Hepatocyte (in vitro differentiated cells): ENCODE measurements around the gene SHH. TPM values are rescaled to one million over a fixed set of nuclear protein-coding genes. Genes with fewer than 3 reads are reported as not detected.

Experiments
- DNase-seq: peaks from one replicate; pipeline ENCODE4 v3.0.0-alpha.2; 2016; ENCODE audit warnings: low spot score
- H2AFZ ChIP-seq: fragments of 200-600 bp; sonication (generic); 2 replicates; pipeline ENCODE4 v1.6.0; 2016; ENCODE audit warnings: antibody characterized with exemption, mild to moderate bottlenecking
- H3K27ac ChIP-seq: fragments of 200-600 bp; sonication (generic); 2 replicates; pipeline ENCODE4 v1.5.1; 2016; ENCODE audit warnings: mild to moderate bottlenecking
- H3K27me3 ChIP-seq: fragments of 200-600 bp; sonication (generic); 2 replicates; pipeline ENCODE4 v1.6.1; 2016
- H3K36me3 ChIP-seq: fragments of 200-600 bp; sonication (generic); replicated peaks from 2 replicates; pipeline ENCODE4 v1.5.1; 2016; ENCODE audit warnings: low read depth; ENCODE audit not compliant: insufficient read depth
- H3K4me1 ChIP-seq: fragments of 200-600 bp; sonication (generic); 2 replicates; pipeline ENCODE4 v1.5.1; 2016; ENCODE audit warnings: mild to moderate bottlenecking, moderate library complexity; ENCODE audit not compliant: insufficient read depth
- H3K4me2 ChIP-seq: fragments of 200-600 bp; sonication (generic); 2 replicates; pipeline ENCODE4 v1.6.0; 2016
- H3K4me3 ChIP-seq: fragments of 200-600 bp; sonication (generic); 2 replicates; pipeline ENCODE4 v1.5.1; 2016; ENCODE audit warnings: mild to moderate bottlenecking
- H3K79me2 ChIP-seq: fragments of 200-600 bp; sonication (generic); 2 replicates; pipeline ENCODE4 v1.6.0; 2017; ENCODE audit warnings: mild to moderate bottlenecking
- H3K9me2 ChIP-seq: fragments of 200-600 bp; sonication (generic); replicated peaks from 2 replicates; pipeline ENCODE4 v1.6.0; 2017; ENCODE audit warnings: mild to moderate bottlenecking; ENCODE audit not compliant: insufficient read depth
- H3K9me3 ChIP-seq: fragments of 200-600 bp; sonication (generic); 2 replicates; pipeline ENCODE4 v1.5.1; 2016; ENCODE audit warnings: low read depth, mild to moderate bottlenecking
- H4K20me1 ChIP-seq: fragments of 200-600 bp; sonication (generic); 2 replicates; pipeline ENCODE4 v1.6.0; 2016; ENCODE audit warnings: mild to moderate bottlenecking; ENCODE audit not compliant: insufficient read depth, poor library complexity, severe bottlenecking
- EZH2 ChIP-seq: fragments of 200-600 bp; sonication (generic); IDR thresholded peaks from 2 replicates; pipeline ENCODE4 v1.6.1; 2016; ENCODE audit warnings: antibody characterized with exemption, mild to moderate bottlenecking, borderline replicate concordance
- EZH2phosphoT487 ChIP-seq: fragments of 200-600 bp; sonication (generic); IDR thresholded peaks from one replicate; pipeline ENCODE4 v1.6.1; 2018; ENCODE audit warnings: antibody characterized with exemption, mild to moderate bottlenecking, low read depth, moderate library complexity; ENCODE audit not compliant: unreplicated experiment, severe bottlenecking
- WGBS: methylation state at CpG from one replicate; pipeline ENCODE4 v1.1.6; 2016; ENCODE audit warnings: low lambda C conversion rate; ENCODE audit errors: missing lambda C conversion rate; 5-methylcytosine and 5-hydroxymethylcytosine counted together
- polyA plus RNA-seq: library from polyadenylated mRNA; unstranded; fragments of >200 nt; fragmentation: Nextera tagmentation; extraction: Ambion mirVana; gene quantifications from 2 replicates; pipeline ENCODE4 v1.2.1, GENCODE V29; 2016
- total RNA-seq: library from RNA; depleted of rRNA; stranded (reverse); fragments of >200 nt; gene quantifications from 2 replicates; pipeline ENCODE4 v1.2.3, GENCODE V29; 2014
- TF ChIP-seq, protein P1 (sequence below): fragments of 200-600 bp; sonication (generic); IDR thresholded peaks from 2 replicates; pipeline ENCODE4 v1.5.1; 2016; ENCODE audit warnings: antibody characterized with exemption, mild to moderate bottlenecking; ENCODE audit not compliant: poor library complexity

Gene SHH
- total and polyA plus RNA-seq, 2 experiments from 2014 or later = 12.1 to 21.2 TPM

DNA sequence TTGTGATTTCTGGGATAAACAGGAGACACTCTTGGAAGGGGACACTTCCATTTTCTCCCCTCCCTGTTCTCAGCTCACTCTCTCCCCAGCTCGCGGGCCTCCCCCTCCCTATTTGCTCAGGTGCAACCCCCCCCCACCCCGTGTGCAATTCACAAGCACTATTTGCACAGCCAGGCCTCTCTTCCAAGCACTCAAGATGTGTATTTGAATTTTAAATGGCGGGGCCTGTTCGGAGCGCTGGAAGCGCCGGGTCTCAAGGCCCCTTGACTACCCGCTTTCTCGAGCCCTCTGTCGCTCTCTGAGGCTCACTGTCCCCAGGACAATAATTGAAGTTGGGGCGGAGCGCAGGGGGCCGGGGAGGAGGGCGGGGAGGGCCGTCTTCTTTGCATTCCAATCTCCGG is 7.8 kb downstream of the SHH start:
- 7% methylated on average over 17 of the region's 17 CpGs for WGBS
- Histone ChIP-seq H3K4me3 (no peak overlapping the region), H3K4me2 (peak overlapping the region; percentile 95), H3K27ac (peak overlapping the region; percentile 48), H3K9me2 (no peaks in the 10 kb centered on the region), H3K27me3 (peaks cover 55% of the 10 kb centered on the region), H3K4me1 (peaks cover 36% of the 10 kb centered on the region), H4K20me1 (no peaks in the 10 kb centered on the region), H3K79me2 (no peaks in the 10 kb centered on the region), H3K36me3 (no peaks in the 10 kb centered on the region), H2AFZ (peak overlapping the region; percentile 55), H3K9me3 (no peaks in the 10 kb centered on the region)
- TF ChIP-seq EZH2phosphoT487 (no peak), EZH2 (no peak)
- TF ChIP-seq, protein P1, sequence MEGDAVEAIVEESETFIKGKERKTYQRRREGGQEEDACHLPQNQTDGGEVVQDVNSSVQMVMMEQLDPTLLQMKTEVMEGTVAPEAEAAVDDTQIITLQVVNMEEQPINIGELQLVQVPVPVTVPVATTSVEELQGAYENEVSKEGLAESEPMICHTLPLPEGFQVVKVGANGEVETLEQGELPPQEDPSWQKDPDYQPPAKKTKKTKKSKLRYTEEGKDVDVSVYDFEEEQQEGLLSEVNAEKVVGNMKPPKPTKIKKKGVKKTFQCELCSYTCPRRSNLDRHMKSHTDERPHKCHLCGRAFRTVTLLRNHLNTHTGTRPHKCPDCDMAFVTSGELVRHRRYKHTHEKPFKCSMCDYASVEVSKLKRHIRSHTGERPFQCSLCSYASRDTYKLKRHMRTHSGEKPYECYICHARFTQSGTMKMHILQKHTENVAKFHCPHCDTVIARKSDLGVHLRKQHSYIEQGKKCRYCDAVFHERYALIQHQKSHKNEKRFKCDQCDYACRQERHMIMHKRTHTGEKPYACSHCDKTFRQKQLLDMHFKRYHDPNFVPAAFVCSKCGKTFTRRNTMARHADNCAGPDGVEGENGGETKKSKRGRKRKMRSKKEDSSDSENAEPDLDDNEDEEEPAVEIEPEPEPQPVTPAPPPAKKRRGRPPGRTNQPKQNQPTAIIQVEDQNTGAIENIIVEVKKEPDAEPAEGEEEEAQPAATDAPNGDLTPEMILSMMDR = no peak
- no peak for DNase-seq

DNA sequence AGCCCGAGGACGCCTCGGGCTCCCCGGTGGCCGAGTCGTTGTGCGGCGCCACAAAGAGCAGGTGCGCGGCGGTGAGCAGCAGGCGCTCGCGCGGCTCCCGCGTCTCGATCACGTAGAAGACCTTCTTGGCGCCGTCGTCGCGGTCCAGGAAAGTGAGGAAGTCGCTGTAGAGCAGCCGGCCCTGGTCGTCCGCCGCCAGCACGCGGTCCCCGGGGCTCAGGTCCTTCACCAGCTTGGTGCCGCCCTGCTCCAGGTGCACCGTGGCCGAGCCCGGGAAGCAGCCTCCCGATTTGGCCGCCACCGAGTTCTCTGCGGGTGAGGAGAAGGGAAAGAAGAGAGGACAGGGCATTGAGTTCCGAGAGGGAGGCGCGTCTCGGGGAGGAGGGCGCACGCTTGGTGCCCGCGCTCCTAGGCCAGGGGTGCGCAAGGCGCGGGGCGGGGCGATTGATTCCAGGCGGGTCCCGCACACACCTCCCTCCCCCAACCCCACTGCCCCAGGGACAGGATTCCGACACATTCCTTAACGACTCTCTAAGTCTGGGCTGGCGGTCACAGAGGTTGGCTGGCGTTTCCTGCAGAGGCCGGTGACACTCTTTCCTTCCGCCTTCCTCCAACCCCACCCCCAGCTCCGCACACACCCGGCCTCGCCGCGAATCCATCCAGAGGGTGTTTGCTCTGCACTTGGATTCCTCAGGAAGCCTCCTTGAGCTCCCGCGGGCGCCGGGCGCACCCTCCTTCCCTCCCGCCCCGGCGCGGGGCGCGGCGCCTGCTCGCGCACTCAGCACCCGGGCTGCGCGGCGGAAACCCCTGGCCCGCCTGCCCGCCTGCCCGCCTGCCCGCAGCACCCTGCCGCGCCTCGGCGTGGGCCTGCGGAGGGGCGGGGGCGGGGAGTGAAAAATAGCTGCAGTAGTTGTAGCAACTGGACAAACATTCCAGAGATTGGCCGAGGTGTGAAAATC is 8.6 kb downstream of the SHH start:
- H3K4me3 ChIP-seq = no peak overlapping the region
- no peaks in the 10 kb centered on the region for H3K9me2 ChIP-seq
- H3K4me2 ChIP-seq = peak overlapping the region; percentile 95
- DNase-seq = peak; percentile 70
- H2AFZ ChIP-seq = peak overlapping the region; percentile 35
- no peaks in the 10 kb centered on the region for H3K79me2 ChIP-seq
- H3K9me3 ChIP-seq = no peaks in the 10 kb centered on the region
- 15% methylated on average over 44 of the region's 96 CpGs for WGBS
- H3K27ac ChIP-seq = peak overlapping the region; percentile 48
- H4K20me1 ChIP-seq = no peaks in the 10 kb centered on the region
- no peaks in the 10 kb centered on the region for H3K36me3 ChIP-seq
- H3K27me3 ChIP-seq = peaks cover 48% of the 10 kb centered on the region
- H3K4me1 ChIP-seq = peaks cover 34% of the 10 kb centered on the region
- TF ChIP-seq, protein P1 = no peak
- no peak for TF ChIP-seq EZH2
- no peak for TF ChIP-seq EZH2phosphoT487

DNA sequence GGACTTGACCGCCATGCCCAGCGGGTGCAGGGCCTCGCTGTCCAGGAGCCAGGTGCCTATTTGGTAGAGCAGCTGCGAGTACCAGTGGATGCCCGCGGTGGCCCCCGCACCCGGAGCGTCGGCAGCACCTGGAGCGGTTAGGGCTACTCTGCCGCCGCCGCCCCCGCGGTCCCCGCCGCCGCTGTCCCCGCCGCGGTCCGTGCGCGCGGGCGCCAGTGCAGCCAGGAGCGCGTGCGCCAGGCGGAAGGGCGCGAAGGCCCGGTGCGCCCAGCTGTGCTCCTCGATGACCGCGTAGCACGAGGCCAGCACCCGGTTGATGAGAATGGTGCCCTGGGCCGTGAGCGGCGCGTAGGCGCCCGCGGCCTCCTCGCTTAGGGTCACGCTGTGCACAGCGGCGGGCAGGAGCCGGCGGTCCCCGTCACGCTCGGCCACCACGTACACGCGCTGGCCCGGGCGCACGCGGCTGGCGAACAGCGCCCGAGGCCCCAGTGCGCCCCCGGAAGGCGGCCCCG is 9.3 kb downstream of the SHH start:
- 32% methylated on average over 51 of the region's 70 CpGs for WGBS
- H3K27me3 ChIP-seq = peaks cover 45% of the 10 kb centered on the region
- no peaks in the 10 kb centered on the region for H4K20me1 ChIP-seq
- no peak overlapping the region for H3K27ac ChIP-seq
- H3K4me1 ChIP-seq = peaks cover 28% of the 10 kb centered on the region
- H3K79me2 ChIP-seq = no peaks in the 10 kb centered on the region
- no peaks in the 10 kb centered on the region for H3K9me3 ChIP-seq
- H3K9me2 ChIP-seq = no peaks in the 10 kb centered on the region
- TF ChIP-seq, protein P1 = no peak
- TF ChIP-seq EZH2phosphoT487 (no peak), EZH2 (no peak)
- peak overlapping the region; percentile 35 for H2AFZ ChIP-seq
- H3K36me3 ChIP-seq = no peaks in the 10 kb centered on the region
- DNase-seq = no peak
- peak overlapping the region; percentile 95 for H3K4me2 ChIP-seq
- H3K4me3 ChIP-seq = no peak overlapping the region
